Upper lobe of left lung (tissue), 4 donors: ENCODE results near the gene TXNL4B.

Experiments
- CTCF ChIP-seq, 6 experiments: fragments of 450-650 bp in 4 of 6; fragments of 200-600 bp in 2 of 6; sonication (generic) in 2 of 6; IDR thresholded peaks; one replicate each; pipeline ENCODE4 v1.5.1; 2016 to 2019; ENCODE audit warnings: antibody characterized with exemption in 6 of 6
- EP300 ChIP-seq, 4 donors: sonication (generic); formaldehyde crosslinking; IDR thresholded peaks; one replicate each; pipeline ENCODE4 v1.5.1; 2017; ENCODE audit warnings: antibody characterized with exemption in 4 of 4, control low read depth in 2 of 4
- POLR2AphosphoS5 ChIP-seq, 2 donors: sonication (generic); formaldehyde crosslinking; IDR thresholded peaks; one replicate each; pipeline ENCODE4 v1.5.1; 2017; ENCODE audit warnings: antibody characterized with exemption in 2 of 2

GRCh38 chr16:72137380-72138063, 44.1 kb upstream of the TXNL4B start:
- TF ChIP-seq POLR2AphosphoS5 (IDR thresholded peaks at IDR 0.05) = no peak
- no peak for TF ChIP-seq EP300 (IDR thresholded peaks at IDR 0.05)
- no peak for TF ChIP-seq CTCF (IDR thresholded peaks at IDR 0.05)
